Neural progenitor cell (in vitro differentiated cells): Measurements from ENCODE around the gene CCDC60.

Source experiments
- CTCF ChIP-seq: fragments of 200-600 bp; sonication (generic); IDR thresholded peaks from 2 replicates; pipeline ENCODE4 v1.5.1; 2017; ENCODE audit warnings: antibody characterized with exemption, mild to moderate bottlenecking
- EZH2 ChIP-seq: fragments of 200-600 bp; sonication (generic); IDR thresholded peaks from 2 replicates; pipeline ENCODE4 v1.6.1; 2017; ENCODE audit warnings: antibody characterized with exemption, mild to moderate bottlenecking, moderate library complexity
- EZH2phosphoT487 ChIP-seq: fragments of 200-600 bp; sonication (generic); IDR thresholded peaks from 2 replicates; pipeline ENCODE4 v1.6.1; 2017; ENCODE audit warnings: antibody characterized with exemption

DNA sequence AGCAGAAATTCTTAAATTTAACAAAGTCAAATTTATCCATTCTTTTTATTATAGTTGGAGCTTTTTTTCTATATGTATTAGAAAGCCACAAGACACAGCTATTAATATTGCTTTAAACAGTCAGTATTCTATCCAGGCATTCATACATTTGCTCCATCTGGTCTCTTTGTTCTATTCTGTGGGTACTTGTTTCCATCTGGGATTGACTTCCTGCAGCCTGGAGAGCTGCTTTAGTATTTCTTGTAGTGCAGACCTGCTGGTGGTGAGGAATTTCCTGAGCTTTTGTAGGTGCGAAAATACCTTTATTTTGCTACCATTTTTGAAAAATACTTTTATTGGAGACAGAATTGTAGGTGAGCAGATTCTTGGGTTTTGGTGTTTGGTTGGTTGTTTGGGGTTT is 29.0 kb downstream of the CCDC60 start:
- TF ChIP-seq CTCF (no peak), EZH2 (no peak), EZH2phosphoT487 (no peak)
